GM18519 (cell line): ENCODE data around the gene ADM.

Source experiments
- ATAC-seq: cut with Tn5 transposase; IDR thresholded peaks from one replicate; pipeline ENCODE4 v1.9.1; 2021; ENCODE audit warnings: mild to moderate bottlenecking, moderate library complexity; ENCODE audit not compliant: unreplicated experiment, low FRiP score

Gene ADM

DNA sequence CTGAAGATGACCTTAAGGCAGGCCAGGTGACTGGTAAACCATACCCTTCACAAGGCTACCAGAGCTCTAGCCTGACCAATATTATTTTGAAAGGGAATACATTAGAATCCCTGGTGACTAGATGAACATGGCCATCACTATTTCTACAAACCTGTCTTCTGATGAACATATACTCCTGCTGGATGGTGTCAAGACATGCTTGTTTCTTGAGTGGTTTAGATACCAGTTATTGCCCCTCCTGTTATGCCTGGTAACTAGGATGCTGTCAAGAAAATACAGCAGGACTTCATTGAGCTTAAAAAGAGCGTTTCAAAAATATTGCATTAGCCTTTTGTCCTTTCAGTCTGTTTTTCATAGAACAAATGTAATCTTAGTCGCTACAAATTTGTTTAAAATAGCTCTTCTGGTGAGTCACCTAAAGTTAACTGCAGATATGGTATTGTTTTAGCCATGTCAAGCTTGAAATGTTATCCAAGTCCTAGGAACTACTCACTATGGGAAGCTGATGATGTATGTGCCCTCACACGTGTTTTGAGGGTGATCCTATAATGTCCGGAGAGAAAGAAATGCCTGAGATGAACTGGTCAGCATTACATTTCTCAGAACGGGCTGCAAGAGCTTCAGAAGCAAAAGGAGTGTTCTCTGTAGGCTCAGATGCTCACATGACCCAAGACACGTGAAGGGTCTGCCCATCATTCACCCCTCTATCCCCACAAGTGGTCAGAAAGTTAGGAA lies 20.6 kb downstream of the ADM start:
- ATAC-seq: no peak

- ATAC-seq: no peak
These were observed 21.4 kb downstream of the ADM start for GRCh38 chr11:10326012-10326964.

DNA sequence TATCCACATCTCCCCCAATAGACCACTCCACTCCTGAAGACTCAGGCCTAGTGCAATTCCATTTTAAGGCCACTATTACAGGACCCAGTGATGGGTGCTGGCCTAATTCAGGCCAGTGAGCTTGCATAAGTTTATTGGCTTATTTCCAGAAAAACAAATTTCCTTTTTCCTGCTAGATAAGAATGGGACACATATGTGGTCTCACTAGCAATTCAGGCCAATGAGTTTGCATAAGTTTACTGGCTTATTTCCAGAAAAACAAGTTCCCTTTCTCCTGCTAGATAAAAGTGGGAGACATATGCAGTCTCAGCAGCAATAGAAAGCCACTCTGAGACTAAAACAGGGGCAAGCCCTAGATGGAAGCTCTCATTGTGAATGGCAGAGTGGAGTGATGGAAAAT lies 22.4 kb downstream of the ADM start:
- ATAC-seq: no peak

DNA sequence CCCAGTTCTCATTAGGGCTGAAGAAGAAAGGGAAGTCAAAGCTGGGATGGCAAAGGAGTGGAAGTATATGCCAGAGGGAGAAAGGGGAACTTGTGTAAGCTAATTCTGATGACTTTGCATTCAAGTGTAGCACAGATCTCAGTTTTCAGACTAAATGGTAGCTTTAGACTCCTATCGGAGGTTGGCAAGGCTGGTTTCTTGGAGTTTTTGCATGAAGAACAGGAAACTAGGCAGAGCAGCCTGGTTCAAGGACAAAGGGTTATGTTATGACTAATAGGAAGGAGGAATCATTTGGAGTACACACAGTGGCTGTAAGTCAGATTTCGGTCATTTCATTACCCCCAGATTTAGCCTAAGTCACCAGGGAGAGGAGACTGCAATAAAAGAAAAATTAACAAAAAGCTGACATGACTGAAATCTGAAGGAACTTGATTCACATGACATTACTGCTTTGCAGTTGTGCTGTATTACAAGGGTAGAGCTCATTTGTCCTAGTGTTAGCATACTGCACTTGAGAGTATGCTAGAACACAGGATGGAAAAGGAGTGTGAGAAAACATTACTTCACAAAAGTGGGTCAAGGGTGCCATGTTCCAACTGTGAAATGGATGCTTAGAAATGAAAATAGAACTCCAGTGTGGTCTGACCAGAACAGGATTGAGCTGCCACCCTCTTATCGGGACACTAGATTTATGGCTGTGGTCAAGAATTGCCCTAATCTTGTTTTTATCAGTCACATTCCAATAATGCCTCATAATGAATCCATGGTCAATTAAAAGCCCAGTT lies 23.6 kb downstream of the ADM start:
- ATAC-seq: no peak

DNA sequence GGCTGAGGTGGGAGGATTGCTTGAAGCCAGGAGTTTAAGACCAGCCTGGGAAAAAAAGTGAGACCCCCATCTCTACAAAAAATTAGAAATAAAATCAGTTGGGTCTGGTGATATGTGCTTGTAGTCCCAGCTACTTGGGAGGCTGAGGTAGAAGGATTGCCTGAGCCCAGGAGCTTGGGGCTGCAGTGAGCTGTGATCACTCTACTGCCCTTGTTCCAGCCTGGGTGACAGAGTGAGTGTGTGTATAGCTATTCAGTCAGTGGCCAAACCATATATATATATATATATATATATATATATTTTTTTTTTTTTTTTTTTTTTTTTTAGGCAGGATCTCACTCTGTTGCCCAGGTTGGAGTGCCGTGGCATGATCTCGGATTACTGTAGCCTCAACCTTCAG lies 24.5 kb downstream of the ADM start:
- ATAC-seq: no peak

DNA sequence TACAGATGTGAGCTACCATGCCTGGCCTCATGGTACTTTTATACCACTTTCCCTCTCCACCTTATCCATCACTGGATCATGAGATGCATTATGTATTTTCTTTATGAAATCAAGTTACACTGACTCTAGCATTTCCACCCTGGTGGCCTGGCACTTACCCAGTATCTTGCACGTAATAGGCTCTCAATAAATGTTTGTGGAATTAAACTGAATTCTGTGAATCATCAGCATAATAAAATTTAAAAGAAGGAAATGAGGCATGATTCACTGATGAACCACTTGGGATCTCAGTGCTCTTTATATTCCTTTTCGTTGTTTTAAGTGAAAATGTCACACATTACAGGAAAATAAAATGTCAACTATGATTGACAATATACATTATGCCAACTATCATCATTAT lies 25.1 kb downstream of the ADM start:
- ATAC-seq: no peak

DNA sequence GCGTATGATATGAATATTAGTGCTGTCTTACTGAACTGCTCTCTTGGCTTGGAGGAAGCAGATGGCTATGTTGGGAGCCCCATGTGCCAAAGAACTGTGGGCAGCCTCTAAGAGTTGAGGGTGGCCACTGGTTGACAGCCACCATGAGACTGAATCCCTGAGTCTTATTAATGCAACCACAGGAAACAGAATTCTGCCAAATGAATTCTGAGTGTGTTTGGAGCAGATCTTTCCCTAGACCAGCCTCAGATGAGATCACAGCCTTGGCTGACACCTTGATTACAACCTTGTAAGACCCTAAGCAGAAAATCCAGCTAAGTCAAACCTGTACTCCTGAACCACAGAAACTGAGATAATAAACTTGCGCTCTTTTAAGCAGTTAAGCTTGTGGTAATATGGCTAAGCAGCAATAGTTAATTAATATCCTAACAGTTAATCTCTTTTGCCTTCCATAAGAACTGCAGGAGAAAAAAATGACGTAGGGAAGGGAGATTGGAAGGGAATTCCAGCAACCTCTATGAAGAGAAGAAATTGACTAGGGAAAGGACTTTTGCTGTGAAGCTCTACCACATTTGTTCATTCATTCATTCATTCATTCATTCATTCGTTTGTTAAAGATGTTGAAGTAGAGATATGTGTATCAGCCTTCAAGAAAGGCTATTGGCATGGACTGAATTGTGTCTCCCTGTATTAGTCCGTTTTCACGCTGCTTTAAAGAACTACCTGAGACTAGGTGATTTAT lies 26.8 kb downstream of the ADM start:
- no peak for ATAC-seq

DNA sequence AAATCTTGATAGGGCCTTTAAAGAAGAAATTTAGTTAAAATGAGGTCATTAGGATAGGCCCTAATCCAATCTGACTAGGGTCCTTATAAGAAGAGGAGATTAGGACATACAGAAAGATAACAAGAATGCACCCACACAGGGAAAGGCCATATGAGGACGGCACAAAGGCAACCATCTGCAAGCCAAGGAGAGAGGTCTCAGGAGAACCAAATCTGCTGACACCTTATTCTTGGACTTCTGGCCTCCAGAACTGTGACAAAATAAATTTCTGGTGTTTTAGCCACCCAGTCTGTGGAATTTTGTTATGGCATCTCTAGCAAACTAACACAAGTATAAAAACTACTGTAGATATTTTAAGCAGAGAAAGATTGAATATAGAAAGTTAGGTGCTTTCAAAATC lies 28.6 kb downstream of the ADM start:
- no peak for ATAC-seq

GRCh38 chr11:10338287-10338686 lies 33.4 kb downstream of the ADM start:
- no peak for ATAC-seq

DNA sequence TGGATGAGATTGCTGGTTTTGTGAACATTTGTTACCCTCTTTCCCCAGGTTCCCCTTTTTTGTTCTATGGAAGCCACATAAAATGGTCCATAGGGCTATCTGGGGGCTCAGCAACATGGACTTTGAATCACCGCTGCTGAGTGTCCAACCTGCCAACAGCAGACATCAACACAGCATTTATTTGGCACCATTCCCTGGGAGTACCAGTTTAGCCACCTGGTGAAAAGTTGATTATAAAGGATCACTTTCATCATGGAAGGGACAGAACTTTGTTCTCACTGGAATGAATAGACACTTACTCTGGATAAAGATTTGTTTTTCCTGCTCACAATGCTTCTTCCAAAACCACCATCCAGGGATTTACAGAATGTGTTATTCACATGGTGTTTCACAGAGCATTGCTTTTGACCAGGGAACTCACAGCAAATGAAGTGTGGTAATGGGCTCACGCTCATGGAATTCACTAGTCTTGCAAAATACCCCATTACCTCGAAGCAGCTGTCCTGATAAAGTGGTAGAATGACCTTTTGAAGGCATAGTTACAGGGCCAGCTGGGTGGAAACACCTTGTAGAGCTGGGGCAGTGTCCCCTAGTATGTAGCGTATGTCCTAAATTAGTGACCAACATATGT lies 43.9 kb downstream of the ADM start:
- ATAC-seq: no peak

DNA sequence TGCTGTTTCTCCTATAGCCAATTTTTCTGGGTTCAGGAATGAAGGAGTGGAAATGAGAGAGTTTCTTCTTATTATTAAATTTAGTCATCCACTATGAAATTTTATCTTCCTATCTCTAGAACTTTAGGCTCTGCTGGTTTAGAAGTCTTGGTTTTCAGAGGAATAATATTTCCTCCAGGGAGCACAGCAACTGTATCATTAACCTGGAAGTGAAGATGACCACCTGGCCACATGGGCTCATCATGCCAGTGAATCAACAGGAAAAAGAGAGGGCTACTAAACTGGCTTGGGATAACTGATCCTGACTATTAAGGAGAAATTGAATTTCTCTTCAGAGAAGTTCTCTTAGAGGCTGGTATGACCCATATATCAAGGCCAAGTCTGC lies 44.4 kb downstream of the ADM start:
- no peak for ATAC-seq

- no peak for ATAC-seq
These were observed 44.9 kb downstream of the ADM start for GRCh38 chr11:10349806-10350205.

- no peak for ATAC-seq
These were observed 45.5 kb downstream of the ADM start for GRCh38 chr11:10350334-10350733.

DNA sequence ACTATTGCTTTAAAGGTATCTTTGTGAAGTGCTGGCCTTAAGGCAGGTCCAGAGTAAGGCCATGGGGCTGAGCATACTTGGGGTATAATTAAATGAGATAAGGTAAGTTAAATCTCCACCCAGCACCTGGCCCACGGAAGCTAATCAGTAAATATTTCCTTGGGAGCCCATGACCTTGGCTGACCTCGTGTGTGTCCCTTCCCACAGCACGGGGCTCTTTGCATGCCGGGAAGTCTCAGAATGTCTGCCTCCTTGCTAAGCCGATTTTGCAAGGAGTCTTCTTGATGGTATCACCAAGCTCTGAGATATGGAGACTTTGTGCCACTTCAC lies 46.5 kb downstream of the ADM start:
- ATAC-seq: no peak

DNA sequence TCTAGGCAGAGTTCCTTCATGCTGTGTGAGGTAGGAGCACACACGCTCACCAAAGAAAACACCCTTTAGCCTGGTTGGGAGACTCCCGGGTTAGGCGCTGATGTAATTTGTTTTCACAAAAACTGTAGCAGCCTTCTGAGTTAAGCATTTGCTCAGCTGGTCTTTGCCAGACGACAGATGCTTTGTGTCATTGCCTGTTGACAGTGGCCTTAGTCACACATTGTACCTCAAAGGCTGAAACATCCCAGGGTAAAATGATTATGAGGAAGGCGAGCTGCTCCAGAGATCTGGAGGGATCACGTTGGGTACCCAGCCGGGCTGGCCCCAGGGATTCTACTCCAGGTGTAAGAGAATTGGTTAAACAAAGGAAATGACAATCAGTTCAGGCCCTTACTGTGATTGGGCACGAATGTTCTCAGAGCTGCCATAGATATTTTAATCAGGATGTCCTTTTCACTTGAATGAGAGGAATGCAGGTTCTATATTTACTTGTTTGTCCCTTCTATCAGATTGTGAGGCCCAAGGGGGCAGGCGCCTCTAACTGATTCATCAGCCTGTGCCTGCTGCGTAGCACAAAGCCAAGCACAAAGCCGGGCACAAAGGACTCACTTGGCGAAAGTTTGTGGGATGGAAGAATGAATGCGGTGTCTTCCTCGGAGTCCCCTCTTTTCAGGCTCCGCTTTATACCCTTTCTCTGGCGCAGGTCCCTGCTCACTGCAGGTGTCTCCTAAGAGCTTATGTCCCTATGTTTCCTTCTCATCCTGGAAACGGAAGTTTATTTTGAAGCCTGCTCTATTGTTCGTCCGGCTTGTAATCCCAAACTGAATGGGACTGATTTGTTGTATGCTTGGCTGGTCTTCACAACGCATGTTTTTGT lies 47.1 kb downstream of the ADM start:
- no peak for ATAC-seq

GRCh38 chr11:10352921-10353550 lies 48.2 kb downstream of the ADM start:
- no peak for ATAC-seq

GRCh38 chr11:10354389-10354788 lies 49.5 kb downstream of the ADM start:
- ATAC-seq: no peak

- no peak for ATAC-seq
These were observed 50.4 kb downstream of the ADM start for GRCh38 chr11:10355257-10355661.

DNA sequence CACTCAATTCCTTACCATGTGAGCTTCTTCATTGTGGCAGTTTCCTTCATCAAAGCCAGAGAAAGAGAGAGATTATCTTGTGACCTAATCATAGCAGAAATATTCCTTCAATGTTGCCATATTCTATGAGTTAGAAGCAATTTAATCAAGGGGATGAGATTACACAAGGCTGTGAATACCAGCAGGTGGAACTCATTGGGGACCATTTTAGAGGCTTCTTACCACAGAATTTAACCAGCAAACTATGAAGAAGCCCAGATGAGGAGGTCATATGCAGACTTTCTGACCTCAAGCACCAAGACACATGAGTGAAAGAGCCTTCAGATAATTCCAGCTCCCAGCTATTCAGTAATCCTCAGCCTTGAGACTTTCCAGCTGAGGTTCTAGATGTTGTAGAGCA lies 51.3 kb downstream of the ADM start:
- ATAC-seq: no peak
